K562 (cell line): Measurements from ENCODE around the gene PEX3. TPM values are rescaled to one million over a fixed set of nuclear protein-coding genes. Genes with fewer than 3 reads are reported as not detected.

Source experiments
- CSDE1 ChIP-seq, 2 experiments: fragments of 450-650 bp; IDR thresholded peaks; 2 replicates each; pipeline ENCODE4 v1.6.1; 2016; ENCODE audit warnings: mild to moderate bottlenecking in 1 of 2
- EZH2 ChIP-seq: IDR thresholded peaks from 2 replicates; pipeline ENCODE4 v1.6.1; 2012; ENCODE audit warnings: low read depth, mild to moderate bottlenecking, inconsistent platforms, low read length, borderline replicate concordance
- HNRNPK ChIP-seq: fragments of 200-400 bp; formaldehyde crosslinking; IDR thresholded peaks from one replicate; pipeline ENCODE4 v1.6.1; 2018; ENCODE audit warnings: mild to moderate bottlenecking, low read depth, low read length; ENCODE audit not compliant: poor library complexity, severe bottlenecking
- OTX1 ChIP-seq: fragments of 450-650 bp; formaldehyde crosslinking; IDR thresholded peaks from 2 replicates; pipeline ENCODE4 v1.4.0; 2022; ENCODE audit warnings: mild to moderate bottlenecking
- PCBP2 ChIP-seq: fragments of 200-400 bp; formaldehyde crosslinking; IDR thresholded peaks from 2 replicates; pipeline ENCODE4 v1.6.1; 2018; ENCODE audit warnings: low read length, low read depth, mild to moderate bottlenecking, moderate library complexity; ENCODE audit not compliant: poor library complexity, severe bottlenecking
- TAF7 ChIP-seq: fragments of 450-650 bp; IDR thresholded peaks from 2 replicates; pipeline ENCODE4 v1.6.1; 2016; ENCODE audit warnings: missing genetic modification characterization, missing compliant biosample characterization
- TEAD2 ChIP-seq: fragments of 450-650 bp; IDR thresholded peaks from 2 replicates; pipeline ENCODE4 v1.6.1; 2016; ENCODE audit warnings: missing genetic modification characterization, control low read depth, missing compliant biosample characterization
- ZNF444 ChIP-seq: fragments of 250-450 bp; sonication (Bioruptor Pico); IDR thresholded peaks from 2 replicates; pipeline ENCODE4 v1.4.0; 2020; ENCODE audit warnings: mild to moderate bottlenecking, moderate library complexity
- polyA plus RNA-seq, 8 experiments: library from polyadenylated mRNA; depleted of rRNA in 4 of 8; stranded (reverse) in 5 of 8; unstranded in 3 of 8; fragments of >200 nt; fragmentation: Nextera tagmentation in 2 of 8; fragmentation: Illumina TruSeq in 1 of 8; extraction: Ambion mirVana in 2 of 8; extraction: Trizol in 1 of 8; gene quantifications; 2 replicates each; pipeline versions ENCODE4 v1.2.1 to v1.2.3, GENCODE V29; 2011 to 2014; ENCODE audit warnings: inconsistent platforms in 1 of 8, missing spikeins in 1 of 8
- total RNA-seq, 7 experiments: library from RNA; depleted of rRNA in 6 of 7; stranded (reverse); fragments of >200 nt in 6 of 7; fragmentation: Illumina TruSeq in 2 of 7; extraction: Trizol in 2 of 7; gene quantifications; 2 replicates each; pipeline versions ENCODE4 v1.2.1 to v1.2.3, GENCODE V29; 2011 to 2021; ENCODE audit warnings: low replicate concordance in 1 of 7
- TF ChIP-seq, protein P1 (sequence below): fragments of 150-350 bp; conservative IDR thresholded peaks from 2 replicates; pipeline ENCODE4 v1.6.1; 2014; ENCODE audit warnings: low read length
- TF ChIP-seq, protein P2 (sequence below): sonication (generic); IDR thresholded peaks from 2 replicates; pipeline ENCODE4 v1.6.1; 2016
- TF ChIP-seq, protein P3 (sequence below), 2 experiments: IDR thresholded peaks in 1 of 2; conservative IDR thresholded peaks in 1 of 2; 2 replicates each; pipeline ENCODE4 v1.6.1; 2016; ENCODE audit warnings: low read depth in 2 of 2, mild to moderate bottlenecking in 1 of 2, missing compliant biosample characterization in 1 of 2, missing genetic modification characterization in 1 of 2, moderate library complexity in 1 of 2
- TF ChIP-seq, protein P4 (sequence below), 2 experiments: IDR thresholded peaks; 2 replicates each; pipeline ENCODE4 v1.6.1; 2012; ENCODE audit warnings: improper control_type of control experiment in 2 of 2, low read depth in 2 of 2, low read length in 2 of 2, borderline replicate concordance in 1 of 2
- TF ChIP-seq, protein P5 (sequence below): IDR thresholded peaks from 2 replicates; pipeline ENCODE4 v1.6.1; 2012; ENCODE audit warnings: low read depth, low read length, improper control_type of control experiment, borderline replicate concordance

PEX3 gene
- total and polyA plus RNA-seq, 9 of the 15 experiments (the other 6 are each of a cell fraction or from before 2014, with no cell fraction given), result 17.3 to 69.6 (median 32.7) TPM

DNA sequence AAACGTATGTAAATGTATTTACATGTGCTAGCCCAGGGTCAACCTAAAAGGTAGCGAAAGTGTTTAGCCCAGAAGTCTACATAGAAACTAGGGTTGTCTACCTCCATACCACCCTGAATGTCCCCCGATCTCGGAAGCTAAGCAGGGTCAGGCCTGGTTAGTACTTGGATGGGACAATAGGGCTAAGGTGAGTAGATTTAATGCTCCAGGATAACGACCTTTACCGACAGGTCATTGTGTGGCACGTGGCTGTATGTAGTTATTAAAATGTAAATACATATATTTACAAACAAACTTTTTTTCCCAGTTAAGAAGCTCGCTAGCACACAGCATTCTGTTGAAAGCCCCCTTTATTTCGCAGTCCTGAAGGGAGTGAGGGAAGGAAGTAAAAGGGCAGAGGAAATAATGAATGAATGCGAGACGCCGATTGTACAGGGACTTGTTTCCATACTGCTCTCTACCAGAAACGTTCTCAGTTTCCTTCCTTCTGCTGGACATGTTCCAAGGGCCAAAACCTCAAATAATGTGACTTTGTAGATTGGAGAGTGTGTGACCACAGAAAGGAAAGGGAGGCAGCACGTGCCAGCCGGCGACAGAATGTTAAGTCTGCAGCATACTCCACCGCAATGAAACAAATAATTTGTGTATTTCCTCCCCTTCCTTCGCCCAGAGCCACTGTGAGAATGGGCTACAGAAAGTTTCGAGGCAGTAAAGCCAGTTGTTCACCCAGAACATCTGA lies 722 bp upstream of the PEX3 start (continued):
- TF ChIP-seq, protein P1, sequence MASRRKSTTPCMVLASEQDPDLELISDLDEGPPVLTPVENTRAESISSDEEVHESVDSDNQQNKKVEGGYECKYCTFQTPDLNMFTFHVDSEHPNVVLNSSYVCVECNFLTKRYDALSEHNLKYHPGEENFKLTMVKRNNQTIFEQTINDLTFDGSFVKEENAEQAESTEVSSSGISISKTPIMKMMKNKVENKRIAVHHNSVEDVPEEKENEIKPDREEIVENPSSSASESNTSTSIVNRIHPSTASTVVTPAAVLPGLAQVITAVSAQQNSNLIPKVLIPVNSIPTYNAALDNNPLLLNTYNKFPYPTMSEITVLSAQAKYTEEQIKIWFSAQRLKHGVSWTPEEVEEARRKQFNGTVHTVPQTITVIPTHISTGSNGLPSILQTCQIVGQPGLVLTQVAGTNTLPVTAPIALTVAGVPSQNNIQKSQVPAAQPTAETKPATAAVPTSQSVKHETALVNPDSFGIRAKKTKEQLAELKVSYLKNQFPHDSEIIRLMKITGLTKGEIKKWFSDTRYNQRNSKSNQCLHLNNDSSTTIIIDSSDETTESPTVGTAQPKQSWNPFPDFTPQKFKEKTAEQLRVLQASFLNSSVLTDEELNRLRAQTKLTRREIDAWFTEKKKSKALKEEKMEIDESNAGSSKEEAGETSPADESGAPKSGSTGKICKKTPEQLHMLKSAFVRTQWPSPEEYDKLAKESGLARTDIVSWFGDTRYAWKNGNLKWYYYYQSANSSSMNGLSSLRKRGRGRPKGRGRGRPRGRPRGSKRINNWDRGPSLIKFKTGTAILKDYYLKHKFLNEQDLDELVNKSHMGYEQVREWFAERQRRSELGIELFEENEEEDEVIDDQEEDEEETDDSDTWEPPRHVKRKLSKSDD, result no peak
- TF ChIP-seq PCBP2 (no peak), EZH2 (no peak), HNRNPK (no peak), CSDE1 (IDR thresholded peaks at IDR 0.05) (no peak), OTX1 (no peak), TAF7 (no peak), ZNF444 (CRISPR knock-in tag) (no peak), TEAD2 (tag) (no peak)
- TF ChIP-seq, protein P2, sequence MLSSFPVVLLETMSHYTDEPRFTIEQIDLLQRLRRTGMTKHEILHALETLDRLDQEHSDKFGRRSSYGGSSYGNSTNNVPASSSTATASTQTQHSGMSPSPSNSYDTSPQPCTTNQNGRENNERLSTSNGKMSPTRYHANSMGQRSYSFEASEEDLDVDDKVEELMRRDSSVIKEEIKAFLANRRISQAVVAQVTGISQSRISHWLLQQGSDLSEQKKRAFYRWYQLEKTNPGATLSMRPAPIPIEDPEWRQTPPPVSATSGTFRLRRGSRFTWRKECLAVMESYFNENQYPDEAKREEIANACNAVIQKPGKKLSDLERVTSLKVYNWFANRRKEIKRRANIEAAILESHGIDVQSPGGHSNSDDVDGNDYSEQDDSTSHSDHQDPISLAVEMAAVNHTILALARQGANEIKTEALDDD, result no peak
- TF ChIP-seq, protein P3, sequence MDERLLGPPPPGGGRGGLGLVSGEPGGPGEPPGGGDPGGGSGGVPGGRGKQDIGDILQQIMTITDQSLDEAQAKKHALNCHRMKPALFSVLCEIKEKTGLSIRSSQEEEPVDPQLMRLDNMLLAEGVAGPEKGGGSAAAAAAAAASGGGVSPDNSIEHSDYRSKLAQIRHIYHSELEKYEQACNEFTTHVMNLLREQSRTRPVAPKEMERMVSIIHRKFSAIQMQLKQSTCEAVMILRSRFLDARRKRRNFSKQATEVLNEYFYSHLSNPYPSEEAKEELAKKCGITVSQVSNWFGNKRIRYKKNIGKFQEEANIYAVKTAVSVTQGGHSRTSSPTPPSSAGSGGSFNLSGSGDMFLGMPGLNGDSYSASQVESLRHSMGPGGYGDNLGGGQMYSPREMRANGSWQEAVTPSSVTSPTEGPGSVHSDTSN (CRISPR knock-in tag; IDR thresholded peaks at IDR 0.05; ENCODE audit: low read depth), result no peak
- TF ChIP-seq, protein P3 (tag; conservative IDR thresholded peaks at IDR 0.05; ENCODE audit: low read depth), result no peak
- TF ChIP-seq, protein P4, sequence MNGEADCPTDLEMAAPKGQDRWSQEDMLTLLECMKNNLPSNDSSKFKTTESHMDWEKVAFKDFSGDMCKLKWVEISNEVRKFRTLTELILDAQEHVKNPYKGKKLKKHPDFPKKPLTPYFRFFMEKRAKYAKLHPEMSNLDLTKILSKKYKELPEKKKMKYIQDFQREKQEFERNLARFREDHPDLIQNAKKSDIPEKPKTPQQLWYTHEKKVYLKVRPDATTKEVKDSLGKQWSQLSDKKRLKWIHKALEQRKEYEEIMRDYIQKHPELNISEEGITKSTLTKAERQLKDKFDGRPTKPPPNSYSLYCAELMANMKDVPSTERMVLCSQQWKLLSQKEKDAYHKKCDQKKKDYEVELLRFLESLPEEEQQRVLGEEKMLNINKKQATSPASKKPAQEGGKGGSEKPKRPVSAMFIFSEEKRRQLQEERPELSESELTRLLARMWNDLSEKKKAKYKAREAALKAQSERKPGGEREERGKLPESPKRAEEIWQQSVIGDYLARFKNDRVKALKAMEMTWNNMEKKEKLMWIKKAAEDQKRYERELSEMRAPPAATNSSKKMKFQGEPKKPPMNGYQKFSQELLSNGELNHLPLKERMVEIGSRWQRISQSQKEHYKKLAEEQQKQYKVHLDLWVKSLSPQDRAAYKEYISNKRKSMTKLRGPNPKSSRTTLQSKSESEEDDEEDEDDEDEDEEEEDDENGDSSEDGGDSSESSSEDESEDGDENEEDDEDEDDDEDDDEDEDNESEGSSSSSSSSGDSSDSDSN (IDR thresholded peaks at IDR 0.05; ENCODE audit: borderline replicate concordance in 1 of 2, low read depth in 2 of 2, low read length in 2 of 2), result no peak
- TF ChIP-seq, protein P5, sequence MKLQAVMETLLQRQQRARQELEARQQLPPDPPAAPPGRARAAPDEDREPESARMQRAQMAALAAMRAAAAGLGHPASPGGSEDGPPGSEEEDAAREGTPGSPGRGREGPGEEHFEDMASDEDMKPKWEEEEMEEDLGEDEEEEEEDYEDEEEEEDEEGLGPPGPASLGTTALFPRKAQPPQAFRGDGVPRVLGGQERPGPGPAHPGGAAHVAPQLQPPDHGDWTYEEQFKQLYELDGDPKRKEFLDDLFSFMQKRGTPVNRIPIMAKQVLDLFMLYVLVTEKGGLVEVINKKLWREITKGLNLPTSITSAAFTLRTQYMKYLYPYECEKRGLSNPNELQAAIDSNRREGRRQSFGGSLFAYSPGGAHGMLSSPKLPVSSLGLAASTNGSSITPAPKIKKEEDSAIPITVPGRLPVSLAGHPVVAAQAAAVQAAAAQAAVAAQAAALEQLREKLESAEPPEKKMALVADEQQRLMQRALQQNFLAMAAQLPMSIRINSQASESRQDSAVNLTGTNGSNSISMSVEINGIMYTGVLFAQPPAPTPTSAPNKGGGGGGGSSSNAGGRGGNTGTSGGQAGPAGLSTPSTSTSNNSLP, result 0 out of 2 replicates have a peak, but pooled peaks have one; percentile 26
